K562 (cell line): ENCODE measurements around the gene HHIPL1. TPM values are rescaled to one million over a fixed set of nuclear protein-coding genes. Genes with fewer than 3 reads are reported as not detected.

Experiments used
- ADNP ChIP-seq: fragments of 200-800 bp; sonication (Bioruptor generic); IDR thresholded peaks from 2 replicates; pipeline ENCODE4 v1.6.1; 2016; ENCODE audit warnings: missing genetic modification characterization, missing compliant biosample characterization
- ARID3B ChIP-seq: fragments of 250-450 bp; sonication (Bioruptor Pico); IDR thresholded peaks from 2 replicates; pipeline ENCODE4 v1.4.0; 2020; ENCODE audit warnings: borderline replicate concordance
- ATF4 ChIP-seq: fragments of 450-650 bp; formaldehyde crosslinking; IDR thresholded peaks from 2 replicates; pipeline ENCODE4 v1.4.0; 2022; ENCODE audit warnings: mild to moderate bottlenecking, moderate library complexity
- C11orf30 ChIP-seq: fragments of 450-650 bp; IDR thresholded peaks from 2 replicates; pipeline ENCODE4 v1.6.1; 2016; ENCODE audit warnings: low read depth, mild to moderate bottlenecking
- CREM ChIP-seq: IDR thresholded peaks from 2 replicates; pipeline ENCODE4 v1.6.1; 2014; ENCODE audit warnings: antibody characterized with exemption, low read depth
- ETV6 ChIP-seq, 3 experiments: fragments of 150-350 bp in 1 of 3; sonication (generic) in 1 of 3; formaldehyde crosslinking in 1 of 3; IDR thresholded peaks; 2 replicates each; pipeline versions ENCODE4 v1.6.1 to v1.8.0; 2014 to 2022; ENCODE audit warnings: borderline replicate concordance in 2 of 3, low read depth in 2 of 3, antibody characterized with exemption in 1 of 3, low read length in 1 of 3, mild to moderate bottlenecking in 1 of 3, missing genetic modification reagents in 1 of 3
- FOXA1 ChIP-seq: fragments of 450-650 bp; IDR thresholded peaks from 2 replicates; pipeline ENCODE4 v1.6.1; 2016; ENCODE audit warnings: mild to moderate bottlenecking, borderline replicate concordance
- FOXK2 ChIP-seq, 2 experiments: fragments of 450-650 bp; IDR thresholded peaks in 1 of 2; conservative IDR thresholded peaks in 1 of 2; 2 replicates each; pipeline ENCODE4 v1.6.1; 2016; ENCODE audit warnings: low read depth in 2 of 2, mild to moderate bottlenecking in 1 of 2
- ILK ChIP-seq: fragments of 450-650 bp; IDR thresholded peaks from 2 replicates; pipeline ENCODE4 v1.6.1; 2016; ENCODE audit warnings: missing genetic modification characterization, low read depth, mild to moderate bottlenecking, missing compliant biosample characterization, moderate library complexity, borderline replicate concordance
- KDM1A ChIP-seq, 2 experiments: fragments of 450-650 bp; IDR thresholded peaks; 2 replicates each; pipeline ENCODE4 v1.6.1; 2016; ENCODE audit warnings: mild to moderate bottlenecking in 2 of 2
- MBD2 ChIP-seq: sonication (generic); IDR thresholded peaks from 2 replicates; pipeline ENCODE4 v1.6.1; 2016; ENCODE audit warnings: low read depth, borderline replicate concordance
- NFE2L1 ChIP-seq: fragments of 450-650 bp; IDR thresholded peaks from 2 replicates; pipeline ENCODE4 v1.6.1; 2016; ENCODE audit warnings: missing genetic modification characterization, low read depth, mild to moderate bottlenecking, missing compliant biosample characterization, moderate library complexity, borderline replicate concordance
- PHF20 ChIP-seq: fragments of 450-650 bp; IDR thresholded peaks from 2 replicates; pipeline ENCODE4 v1.6.1; 2018; ENCODE audit not compliant: partially characterized antibody
- PHF8 ChIP-seq: fragments of 200-600 bp; sonication (generic); IDR thresholded peaks from 2 replicates; pipeline ENCODE4 v1.6.1; 2012; ENCODE audit warnings: mixed run types, mild to moderate bottlenecking, inconsistent platforms, low read length, moderate library complexity, borderline replicate concordance
- SMARCA4 ChIP-seq: fragments of 450-650 bp; IDR thresholded peaks from 2 replicates; pipeline ENCODE4 v1.6.1; 2016
- SRF ChIP-seq, 2 experiments: fragments of 250-450, 450-650 bp in 1 of 2; sonication (Bioruptor Pico) in 1 of 2; sonication (generic) in 1 of 2; formaldehyde crosslinking; IDR thresholded peaks; 2 replicates each; pipeline versions ENCODE4 v1.5.0 to v1.5.1; 2020 to 2022; ENCODE audit warnings: mild to moderate bottlenecking in 1 of 2, missing genetic modification reagents in 1 of 2
- SRSF7 ChIP-seq: fragments of 200-400 bp; formaldehyde crosslinking; optimal IDR thresholded peaks from 2 replicates; pipeline ENCODE3; 2017; ENCODE audit warnings: mild to moderate bottlenecking, low read depth, low read length
- TBL1XR1 ChIP-seq, 2 experiments: IDR thresholded peaks; 2 replicates each; pipeline ENCODE4 v1.6.1; 2012; ENCODE audit warnings: improper control_type of control experiment in 2 of 2, low read length in 2 of 2, mild to moderate bottlenecking in 1 of 2
- YY1 ChIP-seq, 3 experiments: IDR thresholded peaks; 2 replicates each; pipeline ENCODE4 v1.6.1; 2011; ENCODE audit warnings: low read length in 2 of 3, mild to moderate bottlenecking in 2 of 3, moderate library complexity in 2 of 3, borderline replicate concordance in 1 of 3, control low read depth in 1 of 3, low read depth in 1 of 3; ENCODE audit not compliant: insufficient read depth in 3 of 3, insufficient replicate concordance in 2 of 3, control insufficient read depth in 1 of 3, insufficient read length in 1 of 3; ENCODE audit errors: extremely low read depth in 1 of 3
- ZEB2 ChIP-seq: fragments of 450-650 bp; IDR thresholded peaks from 2 replicates; pipeline ENCODE4 v1.6.1; 2016
- ZNF589 ChIP-seq: fragments of 200-800 bp; sonication (Bioruptor generic); IDR thresholded peaks from 2 replicates; pipeline ENCODE4 v1.6.1; 2016; ENCODE audit warnings: low read depth, missing genetic modification characterization, missing compliant biosample characterization
- ZNF76 ChIP-seq: fragments of 250-450 bp; sonication (Bioruptor Pico); IDR thresholded peaks from 2 replicates; pipeline ENCODE4 v1.4.0; 2020; ENCODE audit warnings: mild to moderate bottlenecking, moderate library complexity, borderline replicate concordance
- polyA plus RNA-seq, 8 experiments: library from polyadenylated mRNA; depleted of rRNA in 4 of 8; stranded (reverse) in 5 of 8; unstranded in 3 of 8; fragments of >200 nt; fragmentation: Nextera tagmentation in 2 of 8; fragmentation: Illumina TruSeq in 1 of 8; extraction: Ambion mirVana in 2 of 8; extraction: Trizol in 1 of 8; gene quantifications; 2 replicates each; pipeline versions ENCODE4 v1.2.1 to v1.2.3, GENCODE V29; 2011 to 2014; ENCODE audit warnings: inconsistent platforms in 1 of 8, missing spikeins in 1 of 8
- total RNA-seq, 7 experiments: library from RNA; depleted of rRNA in 6 of 7; stranded (reverse); fragments of >200 nt in 6 of 7; fragmentation: Illumina TruSeq in 2 of 7; extraction: Trizol in 2 of 7; gene quantifications; 2 replicates each; pipeline versions ENCODE4 v1.2.1 to v1.2.3, GENCODE V29; 2011 to 2021; ENCODE audit warnings: low replicate concordance in 1 of 7

Gene HHIPL1
- total and polyA plus RNA-seq, 9 of the 15 experiments (the other 6 are each of a cell fraction or from before 2014, with no cell fraction given): not detected

- peak in 1 of 3 experiments; percentile 8 for TF ChIP-seq YY1 (IDR thresholded peaks at IDR 0.05; ENCODE audit: borderline replicate concordance in 1 of 3, control insufficient read depth in 1 of 3, extremely low read depth in 1 of 3, insufficient read depth in 3 of 3, insufficient read length in 1 of 3, insufficient replicate concordance in 2 of 3, low read depth in 1 of 3, low read length in 2 of 3)
- peak; percentile 87 for TF ChIP-seq C11orf30
- 0 out of 4 replicates have a peak, but pooled peaks of 1 of the 2 experiments have one; percentile 25 for TF ChIP-seq TBL1XR1 (IDR thresholded peaks at IDR 0.05; ENCODE audit: low read length in 2 of 2)
- peak; percentile 63; the same call in 1 of the 2 replicates for TF ChIP-seq PHF8
- no peak for TF ChIP-seq ADNP (tag)
- TF ChIP-seq SMARCA4: no peak
- no peak for TF ChIP-seq ATF4 (CRISPR knock-in tag)
- no peak for TF ChIP-seq SRF (CRISPR knock-in tag; IDR thresholded peaks at IDR 0.05)
- TF ChIP-seq CREM: peak; percentile 99
- no peak for TF ChIP-seq NFE2L1 (tag)
- TF ChIP-seq SRSF7: no peak
- no peak for TF ChIP-seq ILK (tag)
- TF ChIP-seq FOXA1: no peak
- no peak for TF ChIP-seq ZNF589
- peak in 1 of 2 experiments; percentile 45; a peak in 1 of 4 replicates for TF ChIP-seq FOXK2 (conservative IDR thresholded peaks at IDR 0.05 in 1 of 2, IDR thresholded peaks at IDR 0.05 in 1 of 2; ENCODE audit: low read depth in 2 of 2)
- TF ChIP-seq ETV6 (IDR thresholded peaks at IDR 0.05; ENCODE audit: borderline replicate concordance in 1 of 2, low read depth in 2 of 2, low read length in 1 of 2): no peak
- TF ChIP-seq ETV6 (CRISPR knock-in tag; IDR thresholded peaks at IDR 0.05; ENCODE audit: borderline replicate concordance): no peak
- TF ChIP-seq ARID3B (CRISPR knock-in tag): no peak
- peak; percentile 58; the same call in 1 of the 2 replicates for TF ChIP-seq MBD2
- TF ChIP-seq ZEB2: no peak
- TF ChIP-seq PHF20: peak; percentile 94
- no peak for TF ChIP-seq KDM1A (IDR thresholded peaks at IDR 0.05)
- no peak for TF ChIP-seq ZNF76 (CRISPR knock-in tag)
Measured at GRCh38 chr14:99683619-99684409, 38.9 kb downstream of the HHIPL1 start, which contains the start of gene CYP46A1 (continued).
